Measurements from ENCODE around the gene GNAI2. TPM values are rescaled to one million over a fixed set of nuclear protein-coding genes. Genes with fewer than 3 reads are reported as not detected.

Gene GNAI2
- total RNA-seq, 1 experiment from 2014 or later: 201 TPM

GRCh38 chr3:50205413-50206276 is 30.4 kb upstream of the GNAI2 start:
- H3K27me3 ChIP-seq (ENCODE audit: insufficient read depth, low read depth): peaks cover 21% of the 10 kb centered on the region; the same call in 1 of the 2 replicates
- no peak overlapping the region for H2AFZ ChIP-seq
- intact Hi-C loops (cut with micrococcal nuclease; ENCODE audit: unreplicated experiment): no loop called here

DNA sequence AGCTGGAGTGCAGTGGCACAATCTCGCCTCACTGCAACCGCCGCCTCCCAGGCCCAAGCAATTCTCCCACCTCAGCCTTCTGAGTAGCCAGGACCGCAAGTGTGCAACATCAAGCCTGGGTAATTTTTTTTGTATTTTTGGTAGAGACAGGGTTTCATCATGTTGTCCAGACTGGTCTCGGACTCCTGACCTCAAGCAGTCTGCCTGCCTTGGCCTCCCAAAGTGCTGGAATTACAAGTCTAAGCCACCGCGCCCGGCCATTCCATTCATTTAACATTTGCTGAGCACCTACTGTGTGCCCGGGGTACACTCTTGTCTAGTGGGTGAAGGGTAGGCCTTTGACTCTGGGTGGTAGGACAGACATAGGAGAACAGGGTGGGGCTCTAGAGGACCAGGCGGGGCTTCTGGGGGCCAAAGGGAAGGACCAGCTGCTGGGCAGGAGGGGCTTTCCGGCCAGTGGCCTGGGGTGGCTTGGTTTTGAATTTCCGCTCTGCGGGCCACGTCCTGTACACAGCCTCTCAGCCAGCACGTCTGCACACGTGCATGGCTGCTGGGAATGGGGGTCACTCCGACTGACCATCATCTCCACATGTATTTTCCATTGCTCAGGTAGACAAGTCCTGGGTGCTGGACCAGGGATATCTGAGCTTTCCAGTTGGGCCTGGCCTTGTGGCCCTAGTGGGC is 28.5 kb upstream of the GNAI2 start:
- Histone ChIP-seq H3K9me2 (ENCODE audit: insufficient read depth) (no peaks in the 10 kb centered on the region), H3K36me3 (ENCODE audit: low read depth) (no peaks in the 10 kb centered on the region), H3F3A (ENCODE audit: insufficient read depth, low read depth) (no peaks in the 10 kb centered on the region), H3K27me3 (ENCODE audit: insufficient read depth, low read depth) (peaks cover 21% of the 10 kb centered on the region; the same call in 1 of the 2 replicates), H3K27ac (no peak overlapping the region), H4K20me1 (ENCODE audit: insufficient read depth) (no peaks in the 10 kb centered on the region), H3K4me1 (replicated peaks; ENCODE audit: insufficient read depth) (no peaks in the 10 kb centered on the region; the same call in 1 of the 2 replicates), H3K4me3 (no peak overlapping the region), H3K4me2 (no peak overlapping the region), H3K79me2 (ENCODE audit: low read depth) (no peaks in the 10 kb centered on the region), H3K9me3 (ENCODE audit: insufficient read depth, low read depth) (no peaks in the 10 kb centered on the region), H2AFZ (no peak overlapping the region)
- CTCF ChIA-PET: interaction anchor here (0.6 kb wide), 1 partner anchor 71 kb away, joined by 3 read pairs; no protein-coding TSS in a partner anchor
- DNase-seq: no peak
- intact Hi-C loops (cut with micrococcal nuclease; ENCODE audit: unreplicated experiment): no loop called here
- POLR2A ChIA-PET (ENCODE audit: unreplicated experiment): no interaction called here
- TF ChIP-seq EZH2 (IDR thresholded peaks at IDR 0.05; ENCODE audit: low read depth): no peak
- BruUV-seq (replicated peaks): no TSS peak

More at GRCh38 chr3:50205413-50206276, 30.4 kb upstream of the GNAI2 start:
- TF ChIP-seq, protein P1, sequence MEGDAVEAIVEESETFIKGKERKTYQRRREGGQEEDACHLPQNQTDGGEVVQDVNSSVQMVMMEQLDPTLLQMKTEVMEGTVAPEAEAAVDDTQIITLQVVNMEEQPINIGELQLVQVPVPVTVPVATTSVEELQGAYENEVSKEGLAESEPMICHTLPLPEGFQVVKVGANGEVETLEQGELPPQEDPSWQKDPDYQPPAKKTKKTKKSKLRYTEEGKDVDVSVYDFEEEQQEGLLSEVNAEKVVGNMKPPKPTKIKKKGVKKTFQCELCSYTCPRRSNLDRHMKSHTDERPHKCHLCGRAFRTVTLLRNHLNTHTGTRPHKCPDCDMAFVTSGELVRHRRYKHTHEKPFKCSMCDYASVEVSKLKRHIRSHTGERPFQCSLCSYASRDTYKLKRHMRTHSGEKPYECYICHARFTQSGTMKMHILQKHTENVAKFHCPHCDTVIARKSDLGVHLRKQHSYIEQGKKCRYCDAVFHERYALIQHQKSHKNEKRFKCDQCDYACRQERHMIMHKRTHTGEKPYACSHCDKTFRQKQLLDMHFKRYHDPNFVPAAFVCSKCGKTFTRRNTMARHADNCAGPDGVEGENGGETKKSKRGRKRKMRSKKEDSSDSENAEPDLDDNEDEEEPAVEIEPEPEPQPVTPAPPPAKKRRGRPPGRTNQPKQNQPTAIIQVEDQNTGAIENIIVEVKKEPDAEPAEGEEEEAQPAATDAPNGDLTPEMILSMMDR (conservative IDR thresholded peaks at IDR 0.05): no peak
- TF ChIP-seq EZH2 (IDR thresholded peaks at IDR 0.05; ENCODE audit: low read depth): no peak; the same call in 1 of the 2 replicates
- Histone ChIP-seq H3K27ac (no peak overlapping the region), H3K9me3 (ENCODE audit: insufficient read depth, low read depth) (no peaks in the 10 kb centered on the region), H4K20me1 (ENCODE audit: insufficient read depth) (no peaks in the 10 kb centered on the region), H3K4me1 (replicated peaks; ENCODE audit: insufficient read depth) (no peaks in the 10 kb centered on the region; the same call in 1 of the 2 replicates), H3K79me2 (ENCODE audit: low read depth) (no peaks in the 10 kb centered on the region), H3K4me3 (no peak overlapping the region; the same call in 1 of the 2 replicates), H3K9me2 (ENCODE audit: insufficient read depth) (no peaks in the 10 kb centered on the region), H3F3A (ENCODE audit: insufficient read depth, low read depth) (no peaks in the 10 kb centered on the region), H3K36me3 (ENCODE audit: low read depth) (no peaks in the 10 kb centered on the region), H3K4me2 (peak overlapping the region; percentile 42; the same call in 1 of the 2 replicates)
- BruUV-seq (replicated peaks): no TSS peak
- peak in 1 of 2 experiments; percentile 52 for DNase-seq
- POLR2A ChIA-PET (ENCODE audit: unreplicated experiment): no interaction called here
- CTCF ChIA-PET: interaction anchor here (1.1 kb wide), 1 partner anchor 11 kb away, joined by 6 read pairs; no protein-coding TSS in a partner anchor

DNA sequence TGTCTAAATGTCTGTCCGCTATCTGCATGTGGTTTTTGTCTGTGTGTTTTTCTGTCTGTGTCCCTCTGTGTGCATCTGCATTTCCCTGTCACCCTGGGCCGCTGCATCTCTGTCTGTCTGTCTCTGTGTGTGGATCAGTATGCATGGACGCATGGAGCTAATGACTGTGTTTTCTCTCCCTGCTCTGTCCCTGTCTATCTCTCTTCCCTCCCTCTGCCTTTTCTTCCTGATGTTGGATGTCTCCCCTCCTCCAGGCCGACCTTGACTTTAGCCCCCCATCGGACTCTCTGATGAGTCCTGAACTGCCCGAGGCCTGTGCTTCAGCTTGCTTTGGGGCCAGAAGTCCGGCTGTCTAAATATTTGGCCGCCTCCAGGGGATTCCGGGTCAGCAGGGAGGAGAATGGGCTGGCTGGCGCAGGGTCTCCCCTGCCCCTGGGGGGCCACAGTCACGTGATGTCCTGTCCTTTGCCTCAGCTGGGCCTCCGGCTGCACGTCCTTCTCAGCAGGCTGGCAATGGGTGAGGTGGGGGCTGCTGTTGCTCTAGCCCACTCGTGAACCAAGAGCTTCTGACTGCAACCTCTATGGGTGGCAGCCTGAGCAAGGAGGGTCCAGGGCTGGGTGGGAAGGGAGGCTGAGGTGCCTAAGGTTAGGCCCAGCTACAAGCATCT is 27.2 kb upstream of the GNAI2 start:
- Histone ChIP-seq H2AFZ (no peak overlapping the region), H3K9me3 (ENCODE audit: insufficient read depth, low read depth) (no peaks in the 10 kb centered on the region), H3K4me1 (replicated peaks; ENCODE audit: insufficient read depth) (no peaks in the 10 kb centered on the region; the same call in 1 of the 2 replicates), H3K79me2 (ENCODE audit: low read depth) (no peaks in the 10 kb centered on the region), H4K20me1 (ENCODE audit: insufficient read depth) (no peaks in the 10 kb centered on the region), H3K27ac (no peak overlapping the region), H3K4me2 (no peak overlapping the region), H3K36me3 (ENCODE audit: low read depth) (no peaks in the 10 kb centered on the region), H3K9me2 (ENCODE audit: insufficient read depth) (no peaks in the 10 kb centered on the region), H3K27me3 (ENCODE audit: insufficient read depth, low read depth) (peaks cover 21% of the 10 kb centered on the region; the same call in 1 of the 2 replicates), H3F3A (ENCODE audit: insufficient read depth, low read depth) (no peaks in the 10 kb centered on the region), H3K4me3 (no peak overlapping the region)
- TF ChIP-seq EZH2 (IDR thresholded peaks at IDR 0.05; ENCODE audit: low read depth): no peak
- TF ChIP-seq, protein P1 (conservative IDR thresholded peaks at IDR 0.05): no peak
- no TSS peak for BruUV-seq (replicated peaks)
- ChIA-PET CTCF (no interaction called here), POLR2A (ENCODE audit: unreplicated experiment) (no interaction called here)
- intact Hi-C loops (cut with micrococcal nuclease; ENCODE audit: unreplicated experiment): no loop called here
- DNase-seq: no peak

All from PC-9 (cell line).